ENCODE measurements around the gene SNX5. TPM values are rescaled to one million over a fixed set of nuclear protein-coding genes. Genes with fewer than 3 reads are reported as not detected.
A peak's percentile ranks its signal among the peaks of the same experiment; 100 is the strongest.

SNX5 gene
- total and polyA plus RNA-seq, 2 of the 13 experiments (the other 11 are each of a cell fraction or from before 2014, with no cell fraction given): 664 to 1,040 TPM

GRCh38 chr20:17939622-17940223, 28.9 kb downstream of the SNX5 start (continued):
- TF ChIP-seq ZNF75D (CRISPR knock-in tag; IDR thresholded peaks at IDR 0.05; ENCODE audit: borderline replicate concordance): peak; percentile 60; the same call in 1 of the 2 replicates
- 0 out of 2 replicates have a peak, but pooled peaks have one; percentile 24 for TF ChIP-seq HDAC1 (CRISPR knock-in tag; IDR thresholded peaks at IDR 0.05)
- TF ChIP-seq KLF15 (CRISPR knock-in tag; IDR thresholded peaks at IDR 0.05; ENCODE audit: borderline replicate concordance): peak; percentile 73; the same call in 1 of the 2 replicates
- 0 out of 2 replicates have a peak, but pooled peaks have one; percentile 13 for TF ChIP-seq ZNF430 (CRISPR knock-in tag; IDR thresholded peaks at IDR 0.05)
- no peak for TF ChIP-seq ZHX2 (IDR thresholded peaks at IDR 0.05; ENCODE audit: low read depth)
- peak; percentile 8; the same call in 1 of the 2 replicates for TF ChIP-seq ZHX2 (CRISPR knock-in tag; IDR thresholded peaks at IDR 0.05; ENCODE audit: borderline replicate concordance)
- 0 out of 2 replicates have a peak, but pooled peaks have one; percentile 36 for TF ChIP-seq CCDC6 (CRISPR knock-in tag; IDR thresholded peaks at IDR 0.05)
- peak; percentile 15; the same call in 1 of the 2 replicates for TF ChIP-seq ZFP41 (CRISPR knock-in tag; IDR thresholded peaks at IDR 0.05; ENCODE audit: borderline replicate concordance)
- no peak for TF ChIP-seq THAP11 (CRISPR knock-in tag; IDR thresholded peaks at IDR 0.05)
- TF ChIP-seq KDM2A (CRISPR knock-in tag; IDR thresholded peaks at IDR 0.05; ENCODE audit: borderline replicate concordance, low read depth): peak; percentile 81
- 0 out of 2 replicates have a peak, but pooled peaks have one; percentile 61 for TF ChIP-seq FUBP1 (CRISPR knock-in tag; IDR thresholded peaks at IDR 0.05; ENCODE audit: borderline replicate concordance)
- peak; percentile 16; the same call in 1 of the 2 replicates for TF ChIP-seq ETV5 (CRISPR knock-in tag; IDR thresholded peaks at IDR 0.05; ENCODE audit: borderline replicate concordance)
- TF ChIP-seq ZIK1 (CRISPR knock-in tag; IDR thresholded peaks at IDR 0.05; ENCODE audit: borderline replicate concordance, low read depth): no peak
- no peak for TF ChIP-seq ZNF597 (CRISPR knock-in tag; IDR thresholded peaks at IDR 0.05)
- TF ChIP-seq ZNF770 (CRISPR knock-in tag; IDR thresholded peaks at IDR 0.05): 0 out of 2 replicates have a peak, but pooled peaks have one; percentile 39
